ENCODE measurements around the gene COG5.
"Not testable (repeated sequence)": the region's sequence is repeated elsewhere in the genome, so short reads cannot be mapped to it uniquely, and the experiment has no call there.

Gene COG5

GRCh38 chr7:107179326-107180164 lies 384.2 kb downstream of the COG5 start:
- DNase-seq (ENCODE audit: low spot score): peak; percentile 39

GRCh38 chr7:107173691-107174406 lies 389.9 kb downstream of the COG5 start:
- no peak for DNase-seq (ENCODE audit: low spot score)

GRCh38 chr7:107173191-107173590 lies 390.5 kb downstream of the COG5 start:
- DNase-seq (ENCODE audit: low spot score): no peak

GRCh38 chr7:107172276-107173032 lies 391.3 kb downstream of the COG5 start:
- DNase-seq (ENCODE audit: low spot score): no peak

GRCh38 chr7:107171496-107171895 lies 392.2 kb downstream of the COG5 start:
- DNase-seq (ENCODE audit: low spot score): no peak

GRCh38 chr7:107170051-107170915 lies 393.4 kb downstream of the COG5 start:
- no peak for DNase-seq (ENCODE audit: low spot score)

- peak; percentile 99 for DNase-seq (ENCODE audit: low spot score)
Measured at GRCh38 chr7:107169120-107170050, 394.3 kb downstream of the COG5 start.

- DNase-seq (ENCODE audit: low spot score): peak; percentile 100
Measured at GRCh38 chr7:107168233-107169119, 395.2 kb downstream of the COG5 start, which contains the start of gene HBP1. HBP1 (plus strand) TSS chr7:107169003; CDS start chr7:107179894, 10,891 bp downstream.

GRCh38 chr7:107167483-107168232 lies 396.1 kb downstream of the COG5 start:
- DNase-seq (ENCODE audit: low spot score): peak; percentile 87

GRCh38 chr7:107166736-107167426 lies 396.8 kb downstream of the COG5 start:
- DNase-seq (ENCODE audit: low spot score): no peak

- DNase-seq (ENCODE audit: low spot score): no peak
Measured at GRCh38 chr7:107165341-107165740, 398.4 kb downstream of the COG5 start.

- DNase-seq (ENCODE audit: low spot score): no peak
Measured at GRCh38 chr7:107164092-107164491, 399.6 kb downstream of the COG5 start.

- DNase-seq (ENCODE audit: low spot score): no peak
Measured at GRCh38 chr7:107162475-107162874, 401.2 kb downstream of the COG5 start.

GRCh38 chr7:107161415-107161814 lies 402.3 kb downstream of the COG5 start:
- DNase-seq (ENCODE audit: low spot score): no peak

GRCh38 chr7:107160389-107160788 lies 403.3 kb downstream of the COG5 start:
- no peak for DNase-seq (ENCODE audit: low spot score)

GRCh38 chr7:107158028-107158427 lies 405.7 kb downstream of the COG5 start:
- DNase-seq (ENCODE audit: low spot score): no peak

- no peak for DNase-seq (ENCODE audit: low spot score)
Measured at GRCh38 chr7:107157091-107157490, 406.6 kb downstream of the COG5 start.

GRCh38 chr7:107155726-107156125 lies 408.0 kb downstream of the COG5 start:
- not testable (repeated sequence) for DNase-seq (ENCODE audit: low spot score)

Measured in LoVo (cell line).